HUDEP-2 (cell line): ENCODE results near the gene QPRT.
"Not testable (repeated sequence)": the region's sequence is repeated elsewhere in the genome, so short reads cannot be mapped to it uniquely, and the experiment has no call there.

Experiments
- DNase-seq, 76 experiments: peaks; one replicate each; lab custom pipeline; 2025; ENCODE audit not compliant: unreplicated experiment in 76 of 76; lab: John Stamatoyannopoulos, UW

QPRT gene

GRCh38 chr16:29742683-29743275 is 63.8 kb downstream of the QPRT start:
- DNase-seq, result no peak

DNA sequence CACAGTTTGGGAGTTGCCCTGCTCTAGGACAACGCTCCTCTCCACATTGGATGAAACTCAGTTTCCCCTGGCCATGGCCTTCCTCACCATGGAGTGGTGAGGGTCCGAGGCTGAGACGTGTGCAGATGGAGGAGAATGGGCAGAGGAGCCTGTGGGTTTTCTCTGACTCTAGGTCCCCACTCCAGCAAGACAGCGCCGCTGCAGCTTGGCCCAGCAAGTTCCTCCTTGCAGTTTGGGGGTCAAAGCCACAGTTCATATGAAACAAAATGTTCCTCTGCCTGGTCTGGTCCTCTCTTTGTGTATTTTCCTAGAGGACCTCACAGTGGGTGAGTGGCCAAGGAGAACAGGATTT is 64.5 kb downstream of the QPRT start:
- no peak for DNase-seq

DNA sequence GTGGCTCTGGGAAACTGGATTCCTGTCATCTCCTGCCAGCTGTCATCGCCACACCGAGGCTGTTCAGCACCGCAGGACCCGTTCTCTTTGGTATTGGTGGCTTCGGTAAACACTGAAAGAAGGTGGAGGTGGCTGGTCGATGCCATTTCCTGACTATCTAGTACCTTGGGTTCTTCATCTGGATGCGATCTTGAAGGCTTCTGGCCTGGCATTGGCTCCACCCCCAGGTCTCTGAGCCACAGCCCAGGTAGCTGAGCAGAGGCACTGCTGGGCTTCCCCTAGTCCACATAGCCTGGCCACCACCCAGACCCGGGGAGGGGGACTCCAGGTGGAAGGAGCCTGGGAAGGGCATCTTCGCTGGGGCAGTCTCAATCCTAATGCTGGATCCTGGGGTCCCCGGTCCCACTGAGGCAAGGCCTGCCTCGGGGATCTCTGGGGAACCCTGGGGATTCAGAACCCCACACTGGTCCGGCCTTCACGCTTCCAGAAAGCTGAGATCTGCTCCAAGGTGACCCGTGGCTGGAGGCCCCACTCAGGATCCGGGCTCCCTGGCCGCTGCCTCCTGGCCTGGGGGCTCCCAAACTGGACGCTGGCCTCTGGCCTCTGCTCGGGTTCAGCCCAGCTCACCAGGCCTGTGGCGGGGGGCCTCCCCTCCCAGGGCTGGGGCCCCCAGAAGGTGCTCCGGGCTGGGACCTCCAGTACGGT is 65.0 kb downstream of the QPRT start:
- DNase-seq, result no peak

DNA sequence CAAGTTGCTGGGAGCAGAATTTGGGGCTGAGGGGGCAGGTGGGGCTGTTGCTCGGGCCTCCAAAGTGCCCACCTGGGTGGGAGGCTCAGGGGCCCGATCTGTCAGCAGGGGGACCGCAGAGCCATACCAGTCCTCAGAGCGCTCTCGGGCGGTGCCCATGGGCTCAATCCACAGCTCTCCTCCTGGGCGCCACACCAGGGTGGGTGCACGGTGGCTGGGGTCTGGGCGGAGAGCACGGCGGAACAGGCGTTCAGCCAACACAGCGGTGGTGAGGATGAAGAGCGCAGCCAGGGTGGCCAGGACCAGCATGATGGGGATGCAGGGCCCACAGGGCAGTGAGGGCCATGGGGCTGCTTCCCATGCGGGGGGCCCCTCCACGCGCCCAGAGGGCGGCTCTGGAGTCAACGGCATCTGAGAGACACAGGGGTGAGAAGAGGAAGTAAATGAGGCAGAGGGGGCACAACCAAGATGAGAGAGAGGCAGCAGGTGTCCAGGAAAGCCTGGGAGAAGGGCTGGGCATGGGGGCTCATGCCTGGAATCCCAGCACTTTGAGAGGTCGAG is 65.6 kb downstream of the QPRT start:
- no peak for DNase-seq

- no peak for DNase-seq
Observed at GRCh38 chr16:29745121-29745852, 66.3 kb downstream of the QPRT start.

DNA sequence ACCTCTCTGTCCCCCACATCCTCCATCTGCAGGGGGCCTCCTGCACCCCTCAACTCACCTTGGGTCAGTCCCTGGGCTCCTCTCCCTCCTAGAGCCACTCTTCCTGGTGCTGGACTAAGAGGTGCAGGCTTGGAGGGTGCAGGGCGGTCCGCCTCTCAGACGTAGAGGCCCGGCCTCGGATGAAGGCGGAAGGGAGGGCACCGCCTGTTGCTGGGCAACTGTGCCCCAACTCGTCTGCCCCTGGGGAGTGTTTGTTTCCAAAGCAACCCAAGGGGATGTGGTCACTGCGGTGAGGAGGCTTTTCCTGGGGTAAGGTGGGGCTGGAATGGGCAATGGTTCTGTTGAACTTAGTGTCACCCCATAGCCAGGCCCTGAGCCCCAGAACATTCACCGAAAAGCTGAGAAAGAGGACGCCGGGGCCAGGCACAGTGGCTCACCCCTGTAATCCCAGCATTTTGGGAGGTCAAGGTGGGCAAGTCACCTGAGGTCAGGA is 66.9 kb downstream of the QPRT start, which contains the start of gene C16orf54:
Gene C16orf54, minus strand, starts transcription at position 138 of the 493 bp plus-strand sequence. CDS start 1,039 bp downstream, outside the sequence.
- peak in 8 of 76 experiments; percentile 15 to 46 (median 31) for DNase-seq

DNA sequence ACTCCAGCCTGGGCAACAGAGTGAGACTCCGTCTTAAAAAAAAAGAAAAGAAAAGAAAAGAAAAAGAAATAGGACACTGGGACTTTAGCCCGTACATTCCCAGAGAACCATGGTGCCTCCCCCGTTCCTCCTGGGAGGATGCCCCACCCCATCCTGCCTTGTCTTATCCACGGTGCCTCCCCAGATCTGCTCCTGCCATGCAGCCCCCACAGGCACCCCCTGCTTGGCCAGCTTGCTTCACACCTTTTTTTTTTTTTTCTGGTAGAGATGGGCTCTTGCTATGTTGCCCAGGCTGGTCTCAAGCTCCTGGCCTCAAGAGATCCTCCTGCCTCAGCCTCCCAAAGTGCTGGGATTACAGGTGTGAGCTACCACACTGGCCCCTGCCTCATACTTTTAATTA is 67.5 kb downstream of the QPRT start:
- not testable (repeated sequence) for DNase-seq
